ENCODE measurements around the gene CROCC. TPM values are rescaled to one million over a fixed set of nuclear protein-coding genes. Genes with fewer than 3 reads are reported as not detected.
A peak's percentile ranks its signal among the peaks of the same experiment; 100 is the strongest.

The CROCC gene
- total RNA-seq, 1 donor from 2014 or later = 31.9 TPM

- DNase-seq (ENCODE audit: extremely low spot score in 2 of 2) = no peak
These were observed 49.8 kb downstream of the CROCC start for GRCh38 chr1:16971341-16972188.

GRCh38 chr1:16972189-16972895 is 50.6 kb downstream of the CROCC start:
- Histone ChIP-seq H3K4me1 (peaks cover 25% of the 10 kb centered on the region), H3K36me3 (no peaks in the 10 kb centered on the region), H3K27me3 (no peaks in the 10 kb centered on the region), H3K27ac (peak overlapping the region; percentile 25), H3K4me3 (no peak overlapping the region), H3K9me3 (no peaks in the 10 kb centered on the region)
- intact Hi-C loops (cut with DNase I) = no loop called here
- TF ChIP-seq POLR2AphosphoS5 (IDR thresholded peaks at IDR 0.05; ENCODE audit: insufficient read depth in 1 of 2, low read depth in 1 of 2) = no peak
- TF ChIP-seq POLR2A (IDR thresholded peaks at IDR 0.05) = no peak
- TF ChIP-seq CTCF (IDR thresholded peaks at IDR 0.05) = no peak
- no peak for DNase-seq (ENCODE audit: extremely low spot score in 2 of 2)

More at GRCh38 chr1:16971341-16972188, 49.8 kb downstream of the CROCC start:
- intact Hi-C loops (cut with DNase I) = no loop called here
- no peaks in the 10 kb centered on the region for H3K9me3 ChIP-seq
- TF ChIP-seq POLR2A (IDR thresholded peaks at IDR 0.05) = no peak
- no peak for TF ChIP-seq CTCF (IDR thresholded peaks at IDR 0.05)
- TF ChIP-seq POLR2AphosphoS5 (IDR thresholded peaks at IDR 0.05; ENCODE audit: insufficient read depth in 1 of 2, low read depth in 1 of 2) = no peak
- H3K27me3 ChIP-seq = no peaks in the 10 kb centered on the region
- no peak overlapping the region for H3K4me3 ChIP-seq
- peaks cover 0 to 1% of the 10 kb centered on the region in 2 donors for H3K36me3 ChIP-seq
- peak overlapping the region; percentile 25 for H3K27ac ChIP-seq
- peaks cover 27% of the 10 kb centered on the region for H3K4me1 ChIP-seq

- no peak overlapping the region for H3K27ac ChIP-seq
- TF ChIP-seq POLR2AphosphoS5 (IDR thresholded peaks at IDR 0.05; ENCODE audit: insufficient read depth in 1 of 2, low read depth in 1 of 2) (no peak), CTCF (IDR thresholded peaks at IDR 0.05) (no peak), POLR2A (IDR thresholded peaks at IDR 0.05) (no peak)
- no peak for DNase-seq (ENCODE audit: extremely low spot score in 2 of 2)
These were observed 51.5 kb downstream of the CROCC start for GRCh38 chr1:16973215-16973614.

GRCh38 chr1:16975211-16975610 is 53.5 kb downstream of the CROCC start:
- H3K27me3 ChIP-seq = no peaks in the 10 kb centered on the region
- H3K36me3 ChIP-seq = no peaks in the 10 kb centered on the region
- no peak for DNase-seq (ENCODE audit: extremely low spot score in 2 of 2)
- no peak overlapping the region for H3K4me3 ChIP-seq
- intact Hi-C loops (cut with DNase I) = no loop called here
- no peak overlapping the region for H3K27ac ChIP-seq
- no peak for TF ChIP-seq POLR2A (IDR thresholded peaks at IDR 0.05)
- no peak for TF ChIP-seq POLR2AphosphoS5 (IDR thresholded peaks at IDR 0.05; ENCODE audit: insufficient read depth in 1 of 2, low read depth in 1 of 2)
- TF ChIP-seq CTCF (IDR thresholded peaks at IDR 0.05) = no peak
- H3K9me3 ChIP-seq = no peaks in the 10 kb centered on the region
- H3K4me1 ChIP-seq = peaks cover 46% of the 10 kb centered on the region

More at GRCh38 chr1:16973215-16973614, 51.5 kb downstream of the CROCC start:
- Histone ChIP-seq H3K4me1 (peaks cover 26% of the 10 kb centered on the region), H3K4me3 (no peak overlapping the region), H3K36me3 (no peaks in the 10 kb centered on the region), H3K9me3 (no peaks in the 10 kb centered on the region), H3K27me3 (no peaks in the 10 kb centered on the region)
- intact Hi-C loops (cut with DNase I) = no loop called here
